ENCODE measurements around the gene TRAF4.
"Not testable (repeated sequence)": the region's sequence is repeated elsewhere in the genome, so short reads cannot be mapped to it uniquely, and the experiment has no call there.

TRAF4 gene

GRCh38 chr17:28729950-28730330, 13.9 kb upstream of the TRAF4 start:
- no peak for DNase-seq (ENCODE audit: low read depth in 3 of 3)

- DNase-seq (ENCODE audit: low read depth in 3 of 3), result no peak
Observed at GRCh38 chr17:28733346-28733745, 10.5 kb upstream of the TRAF4 start.

- DNase-seq (ENCODE audit: low read depth in 3 of 3), result no peak
Observed at GRCh38 chr17:28734712-28735241, 9.0 kb upstream of the TRAF4 start.

- DNase-seq (ENCODE audit: low read depth in 3 of 3), result no peak
Observed at GRCh38 chr17:28735242-28735722, 8.5 kb upstream of the TRAF4 start.

GRCh38 chr17:28735913-28736769, 7.7 kb upstream of the TRAF4 start:
- not testable (repeated sequence) for DNase-seq (ENCODE audit: low read depth in 3 of 3)

- no peak for DNase-seq (ENCODE audit: low read depth in 3 of 3)
Observed at GRCh38 chr17:28737316-28737715, 6.5 kb upstream of the TRAF4 start.

GRCh38 chr17:28737770-28738679, 5.8 kb upstream of the TRAF4 start:
- no peak for DNase-seq (ENCODE audit: low read depth in 3 of 3)

- peak in 2 of 3 experiments; percentile 61 to 65 for DNase-seq (ENCODE audit: low read depth in 3 of 3)
Observed at GRCh38 chr17:28738680-28739384, 5.0 kb upstream of the TRAF4 start.

- no peak for DNase-seq (ENCODE audit: low read depth in 3 of 3)
Observed at GRCh38 chr17:28740406-28741357, 3.1 kb upstream of the TRAF4 start.

GRCh38 chr17:28741358-28742349, 2.2 kb upstream of the TRAF4 start:
- DNase-seq (ENCODE audit: low read depth in 3 of 3), result no peak

- DNase-seq (ENCODE audit: low read depth in 3 of 3), result peak; percentile 46 to 71 (median 56)
Observed at GRCh38 chr17:28744104-28744971, 527 bp downstream of the TRAF4 start.

- DNase-seq (ENCODE audit: low read depth in 3 of 3), result no peak
Observed at GRCh38 chr17:28744972-28745785, 1.4 kb downstream of the TRAF4 start.

GRCh38 chr17:28745786-28746411, 2.1 kb downstream of the TRAF4 start:
- no peak for DNase-seq (ENCODE audit: low read depth in 3 of 3)

- DNase-seq (ENCODE audit: low read depth in 3 of 3), result no peak
Observed at GRCh38 chr17:28746611-28747050, 2.8 kb downstream of the TRAF4 start.

GRCh38 chr17:28747051-28747691, 3.4 kb downstream of the TRAF4 start:
- no peak for DNase-seq (ENCODE audit: low read depth in 3 of 3)

All from stimulated activated CD4-positive, alpha-beta T cell treated with anti-CD3 and anti-CD28 coated beads, TNF-alpha, amount 100 ng/mL, for 4 hours (primary cell).